NCI-H460 (cell line): ENCODE data around the gene MAN1B1. TPM values are rescaled to one million over a fixed set of nuclear protein-coding genes. Genes with fewer than 3 reads are reported as not detected.

Experiments used
- DNase-seq: peaks from one replicate; pipeline ENCODE4 v3.0.0-alpha.2; 2016; ENCODE audit warnings: low read depth; ENCODE audit errors: extremely low read depth
- total RNA-seq: library from RNA; depleted of rRNA; stranded (reverse); fragments of >200 nt; shearing (Covaris generic); gene quantifications from 2 replicates; pipeline ENCODE4 v1.2.3, GENCODE V29; 2014

MAN1B1 gene
- total RNA-seq, 1 experiment from 2014 or later = 53.6 TPM

DNA sequence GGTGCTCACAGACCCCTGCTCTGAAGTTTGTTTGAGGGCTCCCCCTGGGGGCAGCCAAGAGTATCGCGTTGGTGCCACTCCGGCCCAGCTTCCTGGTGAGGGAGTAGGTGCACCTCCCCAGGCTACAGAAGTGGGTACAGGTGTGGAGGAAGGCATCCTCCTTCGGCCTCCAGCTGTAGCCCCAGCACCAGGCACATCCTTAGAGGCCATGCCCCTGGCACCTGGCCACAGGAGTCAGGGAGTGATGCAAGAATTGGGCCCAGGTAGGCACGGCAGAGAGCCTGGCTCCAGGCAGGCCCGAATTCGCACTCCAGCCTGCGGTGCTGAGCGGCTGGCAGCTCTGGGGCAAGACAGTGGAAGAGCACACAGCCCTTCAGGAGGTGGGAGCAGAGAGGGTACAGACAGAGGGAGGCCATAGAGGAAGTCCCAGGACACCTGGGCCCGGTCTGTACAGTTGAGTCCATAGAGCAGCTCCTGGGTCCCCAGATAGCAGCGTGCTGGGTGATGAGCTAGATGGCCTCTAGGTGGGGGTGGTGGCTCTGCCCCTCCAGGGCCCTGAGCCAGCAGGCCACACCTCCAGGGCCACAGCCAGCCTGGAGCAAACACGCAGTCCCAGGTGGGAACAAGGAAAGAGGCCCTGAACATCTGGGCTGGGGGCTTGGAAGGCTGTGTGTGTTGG lies 18.8 kb upstream of the MAN1B1 start:
- peak; percentile 81 for DNase-seq

DNA sequence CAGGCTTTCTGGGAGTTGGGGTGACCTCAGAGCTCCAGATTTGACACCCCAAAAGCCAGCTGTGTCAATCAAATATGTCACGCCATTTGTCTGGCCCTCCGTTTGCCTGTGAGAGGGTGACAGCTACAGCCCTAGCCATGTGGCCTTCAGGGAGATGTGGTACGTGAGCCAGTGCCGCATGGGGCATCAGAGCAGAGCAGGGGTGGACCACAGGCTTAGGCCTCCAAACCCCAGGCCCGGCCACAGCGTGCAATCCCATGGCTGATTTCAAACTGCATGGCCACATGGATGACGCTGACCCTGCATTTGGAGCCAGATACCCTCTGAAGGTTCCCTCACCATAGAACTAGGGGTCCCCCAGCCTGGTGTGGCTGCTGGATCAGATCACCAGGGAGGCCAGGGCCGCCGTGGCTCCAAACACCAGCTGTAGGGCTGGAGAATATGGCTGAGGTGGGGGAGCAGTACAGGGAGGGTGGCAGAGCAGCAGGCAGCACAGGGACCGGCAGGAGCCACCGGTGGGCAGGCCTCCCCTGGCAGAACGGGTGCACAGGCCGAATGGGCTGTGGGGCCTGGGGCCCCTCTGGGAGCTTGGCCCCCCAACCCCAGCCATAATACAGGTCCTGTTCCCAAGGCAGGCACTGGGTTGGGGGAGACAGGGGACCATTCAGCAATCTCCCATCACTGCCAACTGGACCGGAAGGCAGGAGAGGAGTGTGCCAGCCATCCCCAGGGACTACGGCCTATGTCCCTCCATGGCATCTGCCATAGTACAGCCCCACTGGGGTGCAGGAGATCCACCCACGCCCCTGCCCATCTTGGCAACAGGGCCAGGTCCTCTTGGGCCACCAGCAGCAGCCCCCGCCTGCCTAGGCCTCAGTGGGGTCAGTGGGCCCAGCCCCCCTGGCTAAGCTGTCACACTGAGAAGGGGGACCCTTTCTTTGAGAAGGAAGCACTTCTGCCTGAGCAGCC lies 18.0 kb upstream of the MAN1B1 start:
- no peak for DNase-seq

DNA sequence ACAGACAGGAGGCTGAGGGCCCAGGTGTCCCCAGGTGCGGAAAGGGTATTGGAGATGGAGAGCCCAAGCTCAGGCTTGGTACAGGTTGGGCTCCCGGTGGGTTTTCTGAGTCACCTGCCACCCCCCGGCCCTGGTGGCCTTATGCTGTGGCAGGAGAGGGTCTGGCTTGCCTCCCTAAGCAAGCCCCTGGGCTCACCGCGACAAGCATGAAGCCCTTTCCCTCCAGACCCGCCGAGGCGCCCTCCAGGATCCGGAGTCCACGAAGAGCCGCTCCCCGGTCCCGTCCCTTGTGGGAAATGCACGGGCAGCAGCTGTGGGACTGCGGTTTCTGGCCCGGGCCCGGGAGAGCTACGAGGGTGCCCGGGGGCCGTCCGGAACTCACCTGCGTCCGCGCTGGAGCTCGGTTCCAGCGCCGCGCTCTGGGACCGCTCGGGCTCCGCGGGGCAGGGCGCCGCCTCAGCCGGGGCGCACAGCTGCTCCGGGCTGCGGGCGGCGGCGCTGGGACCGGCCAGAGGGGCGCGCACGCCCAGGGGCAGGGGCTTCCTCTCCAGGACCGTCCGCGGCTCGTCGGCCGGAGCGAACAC lies 17.2 kb upstream of the MAN1B1 start:
- DNase-seq = no peak

DNA sequence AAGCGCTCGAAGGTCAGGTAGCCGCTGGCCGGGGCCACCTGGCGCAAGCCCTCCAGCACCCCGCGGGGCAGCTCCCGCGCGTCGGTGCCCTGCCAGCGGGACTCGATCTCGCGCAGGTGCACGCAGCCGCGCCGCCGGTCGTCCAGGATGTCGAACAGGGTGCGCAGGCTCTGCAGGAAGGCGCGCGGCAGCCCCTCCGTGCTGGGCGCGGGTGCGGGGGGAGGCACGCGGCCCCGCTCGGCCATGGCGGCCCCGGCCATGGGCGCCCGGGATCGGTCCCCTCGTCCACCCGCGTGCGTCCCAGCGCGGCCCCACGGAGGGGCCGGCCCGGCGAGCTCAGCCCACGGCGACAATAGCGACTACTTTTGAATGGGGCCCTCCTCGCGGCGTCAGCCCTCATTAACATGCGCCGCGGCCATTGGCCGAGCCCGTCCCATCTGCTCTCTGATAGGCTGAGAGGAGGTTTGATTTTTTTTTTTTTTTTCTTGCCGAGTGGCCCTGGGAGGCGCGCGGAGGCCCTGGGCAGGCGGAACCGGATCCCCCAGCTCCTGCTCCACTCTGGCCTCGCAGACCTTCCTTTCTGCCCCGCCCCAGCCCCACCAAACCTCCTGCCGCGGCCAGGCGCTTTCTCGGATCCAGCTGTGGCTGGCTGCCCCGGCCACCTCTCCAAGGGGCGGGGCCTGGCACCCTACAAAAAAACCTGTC lies 16.4 kb upstream of the MAN1B1 start, which contains the start of gene SAPCD2:
Gene SAPCD2, minus strand, starts transcription at position 357 of the 705 bp plus-strand sequence. Its CDS starts 97 bp downstream, at position 260.
- peak; percentile 88 for DNase-seq

DNA sequence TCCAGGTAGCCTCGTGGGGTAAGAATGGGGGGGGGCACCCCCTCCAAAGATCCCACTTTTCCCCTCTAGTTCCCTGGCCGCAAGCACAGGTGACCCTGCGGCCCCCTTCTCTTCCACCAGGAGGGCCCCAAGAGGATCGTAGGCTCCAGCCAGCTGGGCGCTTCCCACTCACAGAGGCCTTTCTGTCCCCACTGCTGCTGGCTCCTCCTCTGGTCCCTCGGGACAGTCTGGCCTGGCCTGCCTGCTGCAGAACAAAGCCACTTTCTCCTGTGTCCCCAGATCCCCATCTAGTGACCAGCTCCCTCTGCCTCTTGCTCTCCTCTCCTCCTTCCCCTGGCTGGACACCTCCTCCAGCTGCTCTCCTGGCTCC lies 15.9 kb upstream of the MAN1B1 start:
- no peak for DNase-seq

DNA sequence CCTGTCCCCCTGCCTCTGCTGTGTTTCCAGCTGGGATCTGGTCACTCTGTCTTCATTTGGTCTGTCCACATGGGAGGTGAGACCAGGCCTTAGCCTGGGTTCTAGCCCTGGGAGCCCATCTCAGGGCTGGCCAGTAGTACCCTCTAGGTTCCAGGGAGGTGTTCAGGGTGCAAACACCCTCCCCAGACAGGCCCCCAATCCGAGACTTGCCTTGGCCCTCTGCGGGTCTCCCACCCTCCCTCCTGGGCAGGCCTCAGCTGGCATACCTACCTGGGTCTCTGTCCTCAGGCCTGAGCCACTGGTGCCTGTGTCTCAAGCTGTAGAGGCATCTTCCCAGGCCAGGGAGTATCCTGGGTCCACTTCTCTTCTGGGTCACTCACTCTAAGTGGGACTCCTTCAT lies 15.5 kb upstream of the MAN1B1 start:
- DNase-seq = no peak

DNA sequence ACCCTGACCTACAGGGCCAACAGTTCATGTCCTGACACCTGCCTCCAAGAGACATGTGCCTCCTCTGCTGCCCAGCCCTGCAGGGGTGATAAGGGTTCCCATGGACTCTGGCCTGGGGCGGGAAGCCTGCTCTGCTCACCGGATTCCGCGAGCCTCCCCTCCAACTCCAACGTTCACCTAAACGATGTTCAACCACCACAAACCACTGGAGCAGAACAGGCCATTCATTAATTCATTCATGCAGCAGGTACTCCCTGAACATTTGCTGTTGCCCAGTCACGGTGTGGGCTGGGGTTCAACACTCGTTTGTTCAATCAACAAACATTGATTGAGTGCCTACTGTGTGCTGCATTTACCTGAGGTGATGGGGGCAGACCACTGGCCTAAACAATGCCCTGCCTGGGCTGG lies 12.8 kb upstream of the MAN1B1 start:
- no peak for DNase-seq

DNA sequence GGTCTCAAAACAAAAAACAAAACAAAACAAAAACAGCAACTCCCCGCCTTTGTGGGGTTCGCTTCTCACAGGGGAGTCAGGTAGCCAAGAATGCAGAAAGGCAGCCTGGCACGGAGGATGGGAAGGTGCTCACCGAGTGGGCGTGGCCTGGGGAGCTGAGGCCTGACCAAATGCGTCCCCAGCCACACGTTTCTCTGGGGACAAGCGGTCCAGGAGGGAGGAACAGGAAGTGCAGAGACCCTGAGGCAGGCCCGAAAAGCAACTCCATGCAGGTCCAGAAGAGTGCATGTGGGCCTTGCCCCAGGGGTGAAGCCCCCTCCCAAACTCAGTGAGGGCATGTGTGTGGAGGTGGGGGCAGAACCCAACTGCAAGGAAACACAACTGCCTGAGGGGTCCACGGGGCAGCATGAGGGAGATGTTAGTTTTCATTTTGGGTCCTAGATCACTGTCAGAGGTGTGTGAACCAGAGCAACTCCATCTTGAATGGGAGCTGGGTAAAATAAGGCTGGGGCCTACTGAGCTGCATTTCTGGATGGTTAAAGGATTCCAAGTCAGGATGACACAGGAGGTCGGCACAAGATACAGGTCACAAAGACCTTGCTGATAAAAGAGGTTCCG lies 12.0 kb upstream of the MAN1B1 start:
- no peak for DNase-seq

DNA sequence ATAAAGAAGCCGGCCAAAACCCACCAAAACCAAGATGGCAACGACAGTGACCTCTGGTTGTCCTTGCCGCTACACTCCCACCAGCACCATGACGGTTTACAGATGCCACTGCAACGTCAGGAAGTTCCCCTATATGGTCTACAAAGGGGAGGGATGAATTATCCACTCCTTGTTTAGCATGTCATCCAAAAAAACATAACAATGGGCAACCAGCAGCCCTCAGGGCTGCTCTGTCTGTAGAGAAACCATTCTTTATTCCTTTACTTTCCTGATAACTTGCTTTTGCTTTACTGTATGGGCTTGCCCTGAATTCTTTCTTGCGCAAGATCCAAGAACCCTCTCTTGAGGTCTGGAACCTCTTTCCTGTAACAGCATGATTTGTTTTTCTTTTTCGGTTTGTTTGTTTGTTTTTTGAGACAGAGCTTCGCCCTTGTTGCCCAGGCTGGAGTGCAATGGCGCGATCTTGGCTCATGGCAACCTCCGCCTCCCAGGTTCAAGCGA lies 11.5 kb upstream of the MAN1B1 start:
- no peak for DNase-seq

DNA sequence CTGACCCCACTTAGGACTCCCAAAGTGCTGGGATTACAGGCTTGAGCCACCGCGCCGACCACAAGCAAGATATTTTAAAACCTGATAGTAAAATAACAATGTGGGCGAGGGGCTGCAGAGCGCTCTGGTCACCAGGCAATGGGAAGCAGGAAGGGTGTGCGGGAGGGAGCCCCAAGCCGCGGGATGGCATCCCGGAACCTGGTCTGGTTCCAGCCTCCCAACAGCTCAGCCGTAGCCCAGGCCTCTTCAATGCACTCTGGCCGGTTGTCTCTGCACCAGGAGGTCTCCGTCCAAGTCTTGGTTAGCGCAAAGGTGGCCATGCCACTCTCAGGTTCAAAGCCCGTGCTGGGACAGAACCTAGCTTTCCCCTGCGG lies 10.2 kb upstream of the MAN1B1 start:
- DNase-seq = no peak

DNA sequence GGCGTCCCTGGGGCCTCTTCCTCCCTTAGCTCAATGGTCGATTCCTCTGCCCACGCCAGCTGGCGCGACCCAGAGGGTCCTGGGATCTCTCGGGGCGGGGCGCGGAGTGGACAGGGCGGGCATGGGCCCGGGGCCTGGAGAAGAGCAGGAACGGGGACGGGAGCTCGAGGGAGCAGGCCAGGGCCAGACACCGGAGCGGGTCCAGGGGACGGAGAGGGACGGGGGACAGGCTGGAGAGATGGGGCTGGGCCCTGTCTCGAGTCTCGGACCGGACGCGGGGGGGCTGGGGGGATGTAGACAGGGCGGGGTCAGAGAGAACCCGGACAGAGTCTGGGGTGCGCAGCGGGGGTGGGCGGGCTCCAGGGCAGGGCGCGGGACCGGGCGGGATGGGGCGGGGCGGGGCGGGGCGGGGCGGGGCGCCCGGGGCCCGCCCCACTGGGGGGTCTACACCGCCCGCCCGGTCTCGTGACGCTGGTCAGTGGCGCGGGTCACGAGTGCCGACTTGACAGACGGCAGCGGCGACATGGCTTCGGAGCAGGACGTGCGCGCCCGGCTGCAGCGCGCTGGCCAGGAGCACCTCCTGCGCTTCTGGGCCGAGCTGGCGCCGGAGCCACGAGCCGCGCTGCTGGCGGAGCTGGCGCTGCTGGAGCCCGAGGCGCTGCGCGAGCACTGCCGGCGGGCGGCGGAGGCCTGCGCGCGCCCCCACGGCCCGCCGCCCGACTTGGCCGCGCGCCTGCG lies 9.6 kb upstream of the MAN1B1 start, which contains the start of gene UAP1L1:
Gene UAP1L1, plus strand, starts transcription at position 508 of the 738 bp plus-strand sequence. Its CDS starts 16 bp downstream, at position 524.
- no peak for DNase-seq

DNA sequence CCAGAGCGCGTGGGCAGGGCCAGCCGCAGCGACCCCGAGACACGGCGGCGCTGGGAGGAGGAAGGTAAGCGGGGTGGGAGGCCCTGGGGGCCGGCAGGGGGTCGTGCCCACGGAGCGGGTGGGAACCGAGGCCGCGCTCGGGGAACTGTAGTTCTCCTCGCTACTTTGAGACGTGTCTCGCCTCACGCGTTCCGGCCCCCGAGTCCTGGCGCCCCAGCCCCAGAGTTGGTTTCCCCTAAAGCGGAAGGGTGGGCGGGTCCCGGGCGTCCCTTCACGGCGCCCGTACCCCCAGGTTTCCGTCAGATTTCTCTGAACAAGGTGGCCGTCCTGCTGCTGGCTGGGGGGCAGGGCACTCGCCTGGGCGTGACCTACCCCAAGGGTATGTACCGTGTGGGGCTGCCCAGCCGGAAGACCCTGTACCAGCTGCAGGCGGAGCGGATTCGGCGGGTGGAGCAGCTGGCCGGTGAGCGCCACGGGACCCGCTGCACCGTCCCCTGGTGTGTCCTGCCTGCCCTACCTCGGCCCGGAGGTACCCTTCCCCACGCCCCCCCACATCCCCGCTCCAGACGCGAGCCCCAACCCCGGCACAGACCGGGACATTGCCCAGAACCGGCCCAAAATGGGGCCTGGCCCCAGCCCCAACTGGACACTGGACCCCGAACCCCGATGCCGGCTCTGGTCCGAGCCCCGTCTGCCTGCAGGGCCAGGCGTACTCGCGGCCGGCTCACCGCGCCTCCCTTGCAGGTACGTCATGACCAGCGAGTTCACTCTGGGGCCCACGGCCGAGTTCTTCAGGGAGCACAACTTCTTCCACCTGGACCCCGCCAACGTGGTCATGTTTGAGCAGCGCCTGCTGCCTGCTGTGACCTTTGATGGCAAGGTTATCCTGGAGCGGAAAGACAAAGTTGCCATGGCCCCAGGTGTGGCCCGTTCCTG lies 8.8 kb upstream of the MAN1B1 start:
- DNase-seq = no peak

DNA sequence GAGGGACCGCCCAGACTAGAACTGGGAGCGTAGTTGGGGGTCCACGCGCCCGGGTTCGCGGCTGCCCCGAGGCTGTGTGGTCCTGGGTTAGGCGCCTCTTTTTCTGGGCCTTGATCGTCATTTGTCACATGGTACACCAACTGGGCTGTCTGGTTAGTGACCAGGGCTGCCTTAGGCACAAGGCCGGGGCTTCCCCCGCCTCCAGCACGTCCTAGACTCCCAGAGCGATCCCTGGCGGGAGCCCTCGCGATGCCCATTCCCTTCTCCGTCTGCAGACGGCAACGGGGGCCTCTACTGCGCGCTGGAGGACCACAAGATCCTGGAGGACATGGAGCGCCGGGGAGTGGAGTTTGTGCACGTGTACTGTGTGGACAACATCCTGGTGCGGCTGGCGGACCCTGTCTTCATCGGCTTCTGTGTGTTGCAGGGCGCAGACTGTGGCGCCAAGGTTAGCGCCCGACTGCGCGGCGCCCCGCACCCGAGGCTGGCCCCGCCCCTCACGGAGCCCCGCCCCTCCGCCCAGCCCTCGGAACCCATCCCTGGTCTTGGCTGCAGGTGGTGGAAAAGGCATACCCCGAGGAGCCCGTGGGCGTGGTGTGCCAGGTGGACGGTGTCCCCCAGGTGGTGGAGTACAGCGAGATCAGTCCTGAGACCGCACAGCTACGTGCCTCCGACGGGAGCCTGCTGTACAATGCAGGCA lies 7.9 kb upstream of the MAN1B1 start:
- DNase-seq = no peak

DNA sequence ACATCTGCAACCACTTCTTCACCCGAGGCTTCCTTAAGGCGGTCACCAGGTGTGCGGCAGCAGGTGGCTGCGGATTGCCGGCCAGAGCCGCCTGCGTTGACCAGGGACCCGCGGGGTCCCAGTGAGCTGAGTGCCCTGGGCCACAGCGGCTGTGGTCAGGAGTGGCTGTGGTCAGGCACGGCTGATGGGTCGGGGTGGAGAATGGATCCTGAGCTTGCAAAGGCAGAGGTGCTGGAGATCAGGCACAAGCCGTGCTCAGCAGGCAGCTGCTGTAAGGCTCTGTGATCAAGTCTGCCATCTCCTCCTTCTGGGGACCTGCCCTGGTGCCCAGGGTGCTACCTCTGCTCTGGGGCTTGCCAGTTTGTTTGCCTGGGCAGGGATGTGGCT lies 7.4 kb upstream of the MAN1B1 start:
- no peak for DNase-seq

DNA sequence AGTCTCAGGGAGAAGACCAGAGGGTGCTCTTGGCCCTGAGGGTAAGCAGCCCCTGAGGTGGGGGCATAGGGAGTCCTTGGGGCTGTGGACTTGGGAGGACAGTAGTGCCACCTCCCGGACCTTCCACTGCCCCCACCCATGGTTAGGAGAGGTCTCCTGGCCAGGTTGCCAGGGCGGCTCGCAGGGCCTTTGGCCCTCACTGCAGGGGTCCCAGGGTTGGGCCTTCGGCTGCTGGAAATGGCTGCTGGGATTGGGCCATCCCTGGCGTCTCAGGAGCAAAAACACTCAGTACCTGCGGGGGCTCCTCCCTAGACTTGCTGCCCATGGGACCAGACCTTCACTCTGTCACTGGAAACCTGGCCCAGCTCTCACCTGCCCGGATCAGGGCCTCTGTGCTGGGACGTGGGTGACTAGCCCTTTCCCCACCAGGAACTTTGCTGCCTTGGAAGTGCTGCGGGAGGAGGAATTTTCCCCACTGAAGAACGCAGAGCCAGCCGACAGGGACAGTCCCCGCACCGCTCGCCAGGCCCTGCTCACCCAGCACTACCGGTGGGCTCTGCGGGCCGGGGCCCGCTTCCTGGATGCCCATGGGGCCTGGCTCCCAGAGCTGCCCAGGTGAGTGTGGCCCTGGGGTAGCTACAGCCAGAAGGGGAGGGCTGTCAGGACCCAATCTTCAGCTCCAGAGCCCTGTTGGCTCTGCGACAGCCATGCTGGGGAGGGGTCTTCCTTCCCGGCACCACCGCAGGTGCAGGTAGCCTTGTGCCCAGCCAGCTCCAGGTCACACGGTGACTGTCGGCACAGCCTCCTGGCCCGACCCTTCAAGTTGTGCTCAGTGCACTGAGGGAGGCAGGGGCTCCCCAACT lies 6.3 kb upstream of the MAN1B1 start:
- no peak for DNase-seq

DNA sequence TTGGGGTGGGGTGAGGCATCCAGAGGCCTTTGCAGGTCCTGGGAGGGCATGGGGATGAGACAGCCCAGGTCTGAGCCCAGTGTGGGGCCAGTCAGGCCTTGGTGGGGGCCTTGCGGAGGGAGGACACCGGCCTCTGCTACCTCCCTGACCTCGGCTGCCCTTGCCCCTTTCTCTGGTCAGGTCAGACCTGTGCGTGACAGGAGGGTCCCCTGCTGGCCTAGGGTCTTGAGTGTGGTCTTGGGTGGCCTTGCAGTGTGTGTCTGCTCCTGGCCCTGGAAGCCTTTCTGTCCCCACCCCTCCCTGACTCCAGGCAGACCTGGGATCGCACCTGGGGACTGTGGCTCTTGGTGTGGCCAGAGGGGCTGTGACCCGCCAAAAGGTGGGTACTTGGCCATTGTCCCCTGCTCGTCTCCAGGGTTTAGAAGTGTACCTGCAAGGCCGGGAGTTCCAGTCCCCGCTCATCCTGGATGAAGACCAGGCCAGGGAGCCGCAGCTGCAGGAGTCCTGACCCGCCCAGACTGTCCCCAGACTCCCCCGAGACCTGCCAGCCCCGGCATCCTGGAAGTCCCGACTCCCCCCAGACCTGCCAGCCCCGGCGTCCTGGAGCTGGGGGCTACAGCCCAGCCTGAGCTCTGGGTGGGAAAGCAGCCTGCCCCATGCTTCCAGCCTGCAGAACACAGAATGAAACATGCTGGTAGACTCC lies 4.4 kb upstream of the MAN1B1 start:
- no peak for DNase-seq
